GM10248 (cell line): ENCODE data around the gene HOXD9.

Source experiments
- CTCF ChIA-PET: fragments of 300-600 bp; sonication (Branson Sonifier 250); formaldehyde crosslinking; extraction: SDS; loops from one replicate; lab custom pipeline; 2021; ENCODE audit warnings: antibody characterized with exemption; lab: Yijun Ruan, JAX
- POLR2A ChIA-PET: fragments of 350-650 bp; sonication (Branson Sonifier 250); formaldehyde crosslinking; extraction: SDS; loops from one replicate; lab custom pipeline; 2020; ENCODE audit warnings: antibody characterized with exemption; lab: Yijun Ruan, JAX
- DNase-seq: peaks from one replicate; pipeline ENCODE4 v3.0.0; 2012; ENCODE audit errors: extremely low spot score
- TF ChIP-seq, protein P1 (sequence below): IDR thresholded peaks from 2 replicates; pipeline ENCODE4 v1.5.1; 2012; ENCODE audit warnings: mild to moderate bottlenecking, low read depth; ENCODE audit errors: extremely low read depth, missing control alignments, control extremely low read depth

Gene HOXD9

DNA sequence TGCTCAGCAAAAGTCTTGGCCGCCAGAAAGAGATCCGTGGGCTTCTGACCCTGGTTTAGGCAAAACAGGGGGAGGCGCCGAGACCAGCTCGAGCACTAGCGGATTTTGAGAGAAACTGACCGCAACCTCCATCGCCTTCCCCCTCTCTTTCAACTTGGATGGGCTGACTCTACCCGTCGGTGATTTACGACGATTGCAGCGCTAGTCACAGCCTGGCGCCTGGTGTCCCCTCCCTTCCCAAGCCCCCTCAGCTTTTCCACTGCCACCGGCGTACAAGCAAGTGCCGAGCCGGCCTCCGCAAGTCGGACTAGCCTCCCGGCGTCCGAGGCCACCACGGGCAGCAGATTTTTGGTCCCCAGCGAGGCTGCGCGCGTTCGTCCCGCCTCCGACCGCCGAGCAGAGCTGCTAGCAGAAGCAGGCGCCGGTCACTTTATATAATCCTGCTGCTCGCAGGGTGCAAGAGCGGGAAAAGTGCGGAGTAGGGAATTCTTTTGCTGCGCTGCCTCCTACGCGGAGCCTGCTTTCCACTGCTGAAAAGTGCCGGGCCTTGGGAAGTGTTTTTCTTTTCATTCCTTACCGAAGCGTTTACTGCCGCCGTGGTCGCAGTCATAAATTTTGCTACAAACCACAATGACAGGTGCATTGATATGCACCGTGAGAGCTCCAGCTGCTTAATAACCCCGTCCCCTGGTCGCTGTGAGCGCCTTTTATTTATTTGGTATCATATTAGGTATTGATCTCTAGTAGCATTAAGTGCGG lies 42.3 kb downstream of the HOXD9 start:
- ChIA-PET CTCF (no interaction called here), POLR2A (no interaction called here)
- TF ChIP-seq, protein P1, sequence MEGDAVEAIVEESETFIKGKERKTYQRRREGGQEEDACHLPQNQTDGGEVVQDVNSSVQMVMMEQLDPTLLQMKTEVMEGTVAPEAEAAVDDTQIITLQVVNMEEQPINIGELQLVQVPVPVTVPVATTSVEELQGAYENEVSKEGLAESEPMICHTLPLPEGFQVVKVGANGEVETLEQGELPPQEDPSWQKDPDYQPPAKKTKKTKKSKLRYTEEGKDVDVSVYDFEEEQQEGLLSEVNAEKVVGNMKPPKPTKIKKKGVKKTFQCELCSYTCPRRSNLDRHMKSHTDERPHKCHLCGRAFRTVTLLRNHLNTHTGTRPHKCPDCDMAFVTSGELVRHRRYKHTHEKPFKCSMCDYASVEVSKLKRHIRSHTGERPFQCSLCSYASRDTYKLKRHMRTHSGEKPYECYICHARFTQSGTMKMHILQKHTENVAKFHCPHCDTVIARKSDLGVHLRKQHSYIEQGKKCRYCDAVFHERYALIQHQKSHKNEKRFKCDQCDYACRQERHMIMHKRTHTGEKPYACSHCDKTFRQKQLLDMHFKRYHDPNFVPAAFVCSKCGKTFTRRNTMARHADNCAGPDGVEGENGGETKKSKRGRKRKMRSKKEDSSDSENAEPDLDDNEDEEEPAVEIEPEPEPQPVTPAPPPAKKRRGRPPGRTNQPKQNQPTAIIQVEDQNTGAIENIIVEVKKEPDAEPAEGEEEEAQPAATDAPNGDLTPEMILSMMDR: no peak
- no peak for DNase-seq

DNA sequence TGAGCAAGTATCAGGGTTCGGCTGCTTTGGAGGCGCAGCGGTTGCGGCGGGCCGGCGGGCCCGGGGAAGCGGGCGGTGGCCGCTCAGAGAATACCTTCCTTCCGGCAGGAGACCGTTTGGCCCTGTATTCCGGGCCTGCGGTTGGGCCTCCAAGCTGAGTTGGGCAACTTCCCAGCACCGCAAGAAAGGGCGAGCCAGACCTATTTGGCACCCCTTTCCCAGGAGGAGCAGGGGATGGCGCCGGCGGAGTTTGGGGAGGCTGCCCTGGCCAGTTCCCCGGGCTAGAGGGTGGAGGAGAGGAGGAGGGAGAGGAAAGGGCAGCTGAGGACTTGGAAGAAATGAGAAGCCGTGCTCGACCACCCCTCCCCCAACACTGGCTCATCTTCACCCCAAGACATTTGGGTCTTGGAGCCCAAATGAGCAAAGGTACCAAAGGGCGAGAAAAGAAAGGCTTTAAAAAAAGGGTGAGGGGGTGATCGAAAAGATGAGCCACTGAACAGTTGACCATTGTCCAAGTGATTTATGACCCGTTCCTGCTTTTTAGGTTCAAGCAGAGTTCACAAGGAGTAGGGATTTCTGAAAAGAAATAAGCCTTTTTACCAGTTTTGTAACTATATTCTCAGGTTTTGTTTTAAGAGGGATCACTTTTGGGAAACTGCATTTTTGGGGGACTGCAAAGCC lies 43.0 kb downstream of the HOXD9 start:
- CTCF ChIA-PET: interaction anchor here (1.2 to 1.3 kb wide), 2 partner anchors 9 to 15 kb away, joined by 3 to 5 read pairs; no protein-coding TSS in a partner anchor
- DNase-seq: no peak
- TF ChIP-seq, protein P1: no peak
- POLR2A ChIA-PET: no interaction called here

- DNase-seq: no peak
- CTCF ChIA-PET: interaction anchor here (1.2 to 1.3 kb wide), 2 partner anchors 8 to 16 kb away, joined by 3 to 5 read pairs; no protein-coding TSS in a partner anchor
- TF ChIP-seq, protein P1: no peak
- POLR2A ChIA-PET: no interaction called here
Measured at GRCh38 chr2:176166272-176166671, 43.8 kb downstream of the HOXD9 start.

- TF ChIP-seq, protein P1: no peak
- POLR2A ChIA-PET: no interaction called here
- no peak for DNase-seq
- CTCF ChIA-PET: interaction anchor here (1.2 kb wide), 1 partner anchor 12 kb away, joined by 3 read pairs; no protein-coding TSS in a partner anchor
Measured at GRCh38 chr2:176167398-176167797, 44.9 kb downstream of the HOXD9 start.

DNA sequence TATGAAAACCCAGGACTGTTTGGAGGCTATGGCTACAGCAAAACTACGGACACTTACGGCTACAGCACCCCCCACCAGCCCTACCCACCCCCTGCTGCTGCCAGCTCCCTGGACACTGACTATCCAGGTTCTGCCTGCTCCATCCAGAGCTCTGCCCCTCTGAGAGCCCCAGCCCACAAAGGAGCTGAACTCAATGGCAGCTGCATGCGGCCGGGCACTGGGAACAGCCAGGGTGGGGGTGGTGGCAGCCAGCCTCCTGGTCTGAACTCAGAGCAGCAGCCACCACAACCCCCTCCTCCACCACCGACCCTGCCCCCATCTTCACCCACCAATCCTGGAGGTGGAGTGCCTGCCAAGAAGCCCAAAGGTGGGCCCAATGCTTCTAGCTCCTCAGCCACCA lies 46.7 kb downstream of the HOXD9 start:
- TF ChIP-seq, protein P1: no peak
- no peak for DNase-seq
- ChIA-PET CTCF (interaction anchor here (1.1 to 1.7 kb wide), 5 partner anchors 16 to 502 kb away, joined by 3 to 7 read pairs (median 3); no protein-coding TSS in a partner anchor), POLR2A (no interaction called here)

GRCh38 chr2:176169711-176170110 lies 47.2 kb downstream of the HOXD9 start:
- no peak for DNase-seq
- TF ChIP-seq, protein P1: no peak
- ChIA-PET CTCF (interaction anchor here (1.1 to 1.7 kb wide), 5 partner anchors 16 to 502 kb away, joined by 3 to 7 read pairs (median 3); no protein-coding TSS in a partner anchor), POLR2A (no interaction called here)
